H9 (cell line): Measurements from ENCODE around the gene TTN. TPM values are rescaled to one million over a fixed set of nuclear protein-coding genes. Genes with fewer than 3 reads are reported as not detected.

Source experiments
- DNase-seq: peaks from one replicate; pipeline ENCODE4 v3.0.0-alpha.2; 2017
- H2AFZ ChIP-seq: one replicate; pipeline ENCODE4 v1.6.1; 2013; ENCODE audit warnings: mild to moderate bottlenecking, low read length, control low read depth, moderate library complexity
- H2AK5ac ChIP-seq: 2 replicates; pipeline ENCODE4 v1.6.1; 2013; ENCODE audit warnings: low read length, control low read depth, mixed read lengths; ENCODE audit not compliant: insufficient read length
- H2BK120ac ChIP-seq: one replicate; pipeline ENCODE4 v1.6.1; 2013; ENCODE audit warnings: low read depth, mild to moderate bottlenecking, low read length, control low read depth, inconsistent platforms; ENCODE audit not compliant: poor library complexity, severe bottlenecking
- H2BK12ac ChIP-seq: 2 replicates; pipeline ENCODE4 v1.6.1; 2013; ENCODE audit warnings: low read length, control low read depth, mixed read lengths, low read depth; ENCODE audit not compliant: insufficient read length
- H2BK15ac ChIP-seq: 2 replicates; pipeline ENCODE4 v1.6.1; 2013; ENCODE audit warnings: low read depth, low read length, control low read depth
- H2BK20ac ChIP-seq: one replicate; pipeline ENCODE4 v1.6.1; 2013; ENCODE audit warnings: low read depth, mild to moderate bottlenecking, low read length, control low read depth, inconsistent platforms; ENCODE audit not compliant: poor library complexity, severe bottlenecking
- H2BK5ac ChIP-seq: 2 replicates; pipeline ENCODE4 v1.6.1; 2013; ENCODE audit warnings: low read length, control low read depth, mixed read lengths; ENCODE audit not compliant: insufficient read length
- H3K14ac ChIP-seq: 2 replicates; pipeline ENCODE4 v1.6.1; 2013; ENCODE audit warnings: low read length, control low read depth; ENCODE audit not compliant: insufficient read depth
- H3K18ac ChIP-seq: 2 replicates; pipeline ENCODE4 v1.6.1; 2013; ENCODE audit warnings: low read depth, mild to moderate bottlenecking, mixed read lengths, low read length, control low read depth; ENCODE audit not compliant: insufficient read length
- H3K23ac ChIP-seq: 2 replicates; pipeline ENCODE4 v1.6.1; 2013; ENCODE audit warnings: low read length, control low read depth, mixed read lengths, low read depth; ENCODE audit not compliant: insufficient read length
- H3K23me2 ChIP-seq: 2 replicates; pipeline ENCODE4 v1.6.1; 2013; ENCODE audit warnings: low read depth, mild to moderate bottlenecking, mixed read lengths, low read length, control low read depth; ENCODE audit not compliant: insufficient read length, poor library complexity, severe bottlenecking
- H3K27ac ChIP-seq: 2 replicates; pipeline ENCODE4 v1.5.1; 2013; ENCODE audit warnings: low read length, control low read depth, mixed read lengths, low read depth; ENCODE audit not compliant: insufficient read length
- H3K27me3 ChIP-seq: 2 replicates; pipeline ENCODE4 v1.6.1; 2013; ENCODE audit warnings: low read length, control low read depth, inconsistent platforms; ENCODE audit not compliant: insufficient read depth
- H3K4ac ChIP-seq: 2 replicates; pipeline ENCODE4 v1.6.1; 2013; ENCODE audit warnings: low read depth, mild to moderate bottlenecking, control low read depth, inconsistent platforms, low read length, moderate library complexity
- H3K4me1 ChIP-seq: 2 replicates; pipeline ENCODE4 v1.6.1; 2013; ENCODE audit warnings: low read length, control low read depth, inconsistent platforms; ENCODE audit not compliant: insufficient read depth
- H3K4me2 ChIP-seq: 2 replicates; pipeline ENCODE4 v1.6.1; 2013; ENCODE audit warnings: low read length, control low read depth, mixed read lengths; ENCODE audit not compliant: insufficient read length, insufficient read depth
- H3K56ac ChIP-seq: 2 replicates; pipeline ENCODE4 v1.6.1; 2013; ENCODE audit warnings: low read depth, mild to moderate bottlenecking, mixed read lengths, low read length, control low read depth; ENCODE audit not compliant: insufficient read length
- H3K79me1 ChIP-seq: 2 replicates; pipeline ENCODE4 v1.6.1; 2013; ENCODE audit warnings: low read depth, mild to moderate bottlenecking, moderate library complexity, low read length, control low read depth, inconsistent platforms; ENCODE audit not compliant: insufficient read depth, poor library complexity, severe bottlenecking
- H3K79me2 ChIP-seq: 2 replicates; pipeline ENCODE4 v1.6.1; 2013; ENCODE audit warnings: low read length, control low read depth, inconsistent platforms; ENCODE audit not compliant: insufficient read depth
- H3K9ac ChIP-seq: 2 replicates; pipeline ENCODE4 v1.6.1; 2013; ENCODE audit warnings: low read length, control low read depth, mixed read lengths; ENCODE audit not compliant: insufficient read length; ENCODE audit errors: extremely low read depth
- H3K9me3 ChIP-seq: one replicate; pipeline ENCODE4 v1.6.1; 2013; ENCODE audit warnings: low read depth, low read length, inconsistent platforms; ENCODE audit not compliant: control insufficient read depth
- H3T11ph ChIP-seq: one replicate; pipeline ENCODE4 v1.6.1; 2013; ENCODE audit warnings: mild to moderate bottlenecking, low read length, control low read depth, inconsistent platforms
- H4K20me1 ChIP-seq: one replicate; pipeline ENCODE4 v1.6.1; 2013; ENCODE audit not compliant: control insufficient read depth, insufficient read length, insufficient read depth
- H4K5ac ChIP-seq: 2 replicates; pipeline ENCODE4 v1.6.1; 2013; ENCODE audit warnings: low read depth, mild to moderate bottlenecking, mixed read lengths, low read length, control low read depth; ENCODE audit not compliant: insufficient read length
- H4K8ac ChIP-seq: replicated peaks from 2 replicates; pipeline ENCODE4 v1.6.1; 2013; ENCODE audit warnings: low read length, control low read depth, mixed read lengths, low read depth; ENCODE audit not compliant: insufficient read length
- H4K91ac ChIP-seq: 2 replicates; pipeline ENCODE4 v1.6.1; 2013; ENCODE audit warnings: low read depth, mild to moderate bottlenecking, moderate library complexity, mixed read lengths, low read length, control low read depth; ENCODE audit not compliant: insufficient read length
- H3K27ac Mint-ChIP-seq, 3 experiments: 2 replicates in 2 of 3; 3 replicates in 1 of 3; pipeline ENCODE4 v1.8.0; 2020 to 2021; ENCODE audit warnings: mixed read lengths in 3 of 3, mild to moderate bottlenecking in 1 of 3, moderate library complexity in 1 of 3
- H3K27me3 Mint-ChIP-seq: 2 replicates; pipeline ENCODE4 v1.8.0; 2021; ENCODE audit warnings: low read depth, mild to moderate bottlenecking, moderate library complexity, mixed read lengths
- H3K36me3 Mint-ChIP-seq, 3 experiments: 2 replicates in 2 of 3; 3 replicates in 1 of 3; pipeline ENCODE4 v1.8.0; 2020 to 2021; ENCODE audit warnings: low read depth in 3 of 3, mixed read lengths in 3 of 3; ENCODE audit not compliant: insufficient read depth in 1 of 3
- H3K4me1 Mint-ChIP-seq, 2 experiments: 2 replicates each; pipeline ENCODE4 v1.8.0; 2020; ENCODE audit warnings: mixed read lengths in 2 of 2
- H3K4me3 Mint-ChIP-seq, 2 experiments: 2 replicates in 1 of 2; 3 replicates in 1 of 2; pipeline ENCODE4 v1.8.0; 2020 to 2021; ENCODE audit warnings: mild to moderate bottlenecking in 2 of 2, mixed read lengths in 2 of 2, moderate library complexity in 1 of 2
- H3K9me3 Mint-ChIP-seq, 2 experiments: 2 replicates in 1 of 2; 3 replicates in 1 of 2; pipeline ENCODE4 v1.8.0; 2020; ENCODE audit warnings: mild to moderate bottlenecking in 2 of 2, mixed read lengths in 2 of 2, moderate library complexity in 1 of 2
- WGBS: extraction: QIAGEN DNeasy Blood & Tissue Kit; methylation state at CpG from one replicate; pipeline ENCODE4 v1.1.7; 2013; ENCODE audit warnings: missing lambda C conversion rate, low lambda C conversion rate, mixed read lengths; ENCODE audit not compliant: insufficient read length; ENCODE audit errors: extremely low coverage; 5-methylcytosine and 5-hydroxymethylcytosine counted together
- total RNA-seq: library from RNA; stranded (reverse); gene quantifications from 2 replicates; pipeline ENCODE4 v1.2.1, GENCODE V29; 2021
- TF ChIP-seq, protein P1 (sequence below): fragments of 200-600 bp; sonication (generic); conservative IDR thresholded peaks from 3 replicates; pipeline ENCODE4 v1.8.0; 2021; ENCODE audit warnings: antibody characterized with exemption, mild to moderate bottlenecking

TTN gene
- total RNA-seq, 1 experiment from 2014 or later = 0.70 TPM

DNA sequence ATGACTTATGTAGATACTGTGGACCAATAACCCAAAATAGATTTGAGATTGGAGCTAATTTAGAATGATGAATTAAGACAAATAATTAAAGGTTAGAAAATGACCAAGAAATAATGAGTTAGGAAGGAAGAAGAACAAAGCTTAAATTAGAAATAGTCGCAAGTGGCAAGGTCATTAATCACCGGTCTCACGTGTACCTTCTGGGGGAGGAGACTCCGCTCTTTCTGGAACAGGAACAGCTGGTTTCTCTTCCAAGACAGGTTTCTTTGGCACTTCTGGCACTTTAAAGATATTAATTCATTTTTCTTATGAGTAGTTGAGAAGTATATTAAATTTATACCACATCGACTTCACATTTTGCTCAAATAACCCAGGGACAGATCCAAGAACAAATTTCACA is 156.7 kb downstream of the TTN start:
- no peak overlapping the region for H3K18ac ChIP-seq
- H3K56ac ChIP-seq = no peak overlapping the region
- no peaks in the 10 kb centered on the region for H3K79me2 ChIP-seq
- Mint-ChIP-seq H3K9me3 (no peaks in the 10 kb centered on the region), H3K4me3 (no peak overlapping the region), H3K27me3 (no peaks in the 10 kb centered on the region), H3K27ac (no peak overlapping the region), H3K4me1 (no peaks in the 10 kb centered on the region), H3K36me3 (no peaks in the 10 kb centered on the region)
- no peak overlapping the region for H3K4ac ChIP-seq
- H4K5ac ChIP-seq = no peak overlapping the region
- H3K9me3 ChIP-seq = no peaks in the 10 kb centered on the region
- H3K14ac ChIP-seq = no peak overlapping the region
- no peak overlapping the region for H4K8ac ChIP-seq
- no peak overlapping the region for H3T11ph ChIP-seq
- H2AK5ac ChIP-seq = no peak overlapping the region
- no peak overlapping the region for H2BK15ac ChIP-seq
- WGBS = no CpG with 5 or more reads among the region's 5 CpGs
- H3K23me2 ChIP-seq = no peaks in the 10 kb centered on the region
- no peak overlapping the region for H2BK120ac ChIP-seq
- H2BK12ac ChIP-seq = no peak overlapping the region
- no peak overlapping the region for H3K23ac ChIP-seq
- no peaks in the 10 kb centered on the region for H3K4me1 ChIP-seq
- H2BK5ac ChIP-seq = no peak overlapping the region
- no peak overlapping the region for H2AFZ ChIP-seq
- H3K27ac ChIP-seq = no peak overlapping the region
- no peaks in the 10 kb centered on the region for H4K20me1 ChIP-seq
- no peak for DNase-seq
- TF ChIP-seq, protein P1, sequence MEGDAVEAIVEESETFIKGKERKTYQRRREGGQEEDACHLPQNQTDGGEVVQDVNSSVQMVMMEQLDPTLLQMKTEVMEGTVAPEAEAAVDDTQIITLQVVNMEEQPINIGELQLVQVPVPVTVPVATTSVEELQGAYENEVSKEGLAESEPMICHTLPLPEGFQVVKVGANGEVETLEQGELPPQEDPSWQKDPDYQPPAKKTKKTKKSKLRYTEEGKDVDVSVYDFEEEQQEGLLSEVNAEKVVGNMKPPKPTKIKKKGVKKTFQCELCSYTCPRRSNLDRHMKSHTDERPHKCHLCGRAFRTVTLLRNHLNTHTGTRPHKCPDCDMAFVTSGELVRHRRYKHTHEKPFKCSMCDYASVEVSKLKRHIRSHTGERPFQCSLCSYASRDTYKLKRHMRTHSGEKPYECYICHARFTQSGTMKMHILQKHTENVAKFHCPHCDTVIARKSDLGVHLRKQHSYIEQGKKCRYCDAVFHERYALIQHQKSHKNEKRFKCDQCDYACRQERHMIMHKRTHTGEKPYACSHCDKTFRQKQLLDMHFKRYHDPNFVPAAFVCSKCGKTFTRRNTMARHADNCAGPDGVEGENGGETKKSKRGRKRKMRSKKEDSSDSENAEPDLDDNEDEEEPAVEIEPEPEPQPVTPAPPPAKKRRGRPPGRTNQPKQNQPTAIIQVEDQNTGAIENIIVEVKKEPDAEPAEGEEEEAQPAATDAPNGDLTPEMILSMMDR = no peak
- H3K9ac ChIP-seq = no peak overlapping the region
- H3K4me2 ChIP-seq = no peak overlapping the region
- no peak overlapping the region for H2BK20ac ChIP-seq
- H4K91ac ChIP-seq = no peak overlapping the region
- H3K79me1 ChIP-seq = no peaks in the 10 kb centered on the region
- H3K27me3 ChIP-seq = no peaks in the 10 kb centered on the region
